KMS-11 (cell line): ENCODE results near the gene AMIGO3.

ENCODE experiments used
- H2AFZ ChIP-seq: fragments of 200-600 bp; sonication (generic); 2 replicates; pipeline ENCODE4 v1.6.1; 2016; ENCODE audit warnings: antibody characterized with exemption, mixed run types, low read depth
- H3K27ac ChIP-seq: fragments of 200-600 bp; sonication (generic); 2 replicates; pipeline ENCODE4 v1.6.1; 2016; ENCODE audit warnings: mild to moderate bottlenecking, mixed run types
- H3K27me3 ChIP-seq: fragments of 200-600 bp; sonication (generic); 2 replicates; pipeline ENCODE4 v1.6.1; 2017; ENCODE audit warnings: mild to moderate bottlenecking, low read depth, mixed run types, moderate library complexity; ENCODE audit not compliant: insufficient read depth
- H3K36me3 ChIP-seq: fragments of 200-600 bp; sonication (generic); 2 replicates; pipeline ENCODE4 v1.6.1; 2017; ENCODE audit warnings: mild to moderate bottlenecking, mixed run types; ENCODE audit not compliant: insufficient read depth
- H3K4me1 ChIP-seq: fragments of 200-600 bp; sonication (generic); 2 replicates; pipeline ENCODE4 v1.6.1; 2016; ENCODE audit warnings: mild to moderate bottlenecking, low read depth, mixed run types; ENCODE audit not compliant: poor library complexity, severe bottlenecking
- H3K4me2 ChIP-seq: fragments of 200-600 bp; sonication (generic); 2 replicates; pipeline ENCODE4 v1.7.0; 2016; ENCODE audit warnings: mild to moderate bottlenecking, mixed run types
- H3K4me3 ChIP-seq: fragments of 200-600 bp; sonication (generic); IDR thresholded peaks from 2 replicates; pipeline ENCODE4 v1.6.1; 2017; ENCODE audit warnings: low read depth, low read length, mixed read lengths; ENCODE audit not compliant: insufficient read depth
- H3K79me2 ChIP-seq: fragments of 200-600 bp; sonication (generic); 2 replicates; pipeline ENCODE4 v1.6.1; 2016; ENCODE audit warnings: low read depth, mixed run types; ENCODE audit not compliant: insufficient read depth
- H3K9ac ChIP-seq: fragments of 200-600 bp; sonication (generic); 2 replicates; pipeline ENCODE4 v1.6.1; 2016; ENCODE audit warnings: mild to moderate bottlenecking, mixed run types
- H4K20me1 ChIP-seq: fragments of 200-600 bp; sonication (generic); 2 replicates; pipeline ENCODE4 v1.6.1; 2016; ENCODE audit warnings: mild to moderate bottlenecking, mixed run types; ENCODE audit not compliant: insufficient read depth
- TF ChIP-seq, protein P1 (sequence below): fragments of 200-600 bp; sonication (generic); conservative IDR thresholded peaks from 2 replicates; pipeline ENCODE4 v1.6.1; 2017; ENCODE audit warnings: low read depth, mild to moderate bottlenecking, antibody characterized with exemption, low read length, moderate library complexity, mixed read lengths

The AMIGO3 gene

DNA sequence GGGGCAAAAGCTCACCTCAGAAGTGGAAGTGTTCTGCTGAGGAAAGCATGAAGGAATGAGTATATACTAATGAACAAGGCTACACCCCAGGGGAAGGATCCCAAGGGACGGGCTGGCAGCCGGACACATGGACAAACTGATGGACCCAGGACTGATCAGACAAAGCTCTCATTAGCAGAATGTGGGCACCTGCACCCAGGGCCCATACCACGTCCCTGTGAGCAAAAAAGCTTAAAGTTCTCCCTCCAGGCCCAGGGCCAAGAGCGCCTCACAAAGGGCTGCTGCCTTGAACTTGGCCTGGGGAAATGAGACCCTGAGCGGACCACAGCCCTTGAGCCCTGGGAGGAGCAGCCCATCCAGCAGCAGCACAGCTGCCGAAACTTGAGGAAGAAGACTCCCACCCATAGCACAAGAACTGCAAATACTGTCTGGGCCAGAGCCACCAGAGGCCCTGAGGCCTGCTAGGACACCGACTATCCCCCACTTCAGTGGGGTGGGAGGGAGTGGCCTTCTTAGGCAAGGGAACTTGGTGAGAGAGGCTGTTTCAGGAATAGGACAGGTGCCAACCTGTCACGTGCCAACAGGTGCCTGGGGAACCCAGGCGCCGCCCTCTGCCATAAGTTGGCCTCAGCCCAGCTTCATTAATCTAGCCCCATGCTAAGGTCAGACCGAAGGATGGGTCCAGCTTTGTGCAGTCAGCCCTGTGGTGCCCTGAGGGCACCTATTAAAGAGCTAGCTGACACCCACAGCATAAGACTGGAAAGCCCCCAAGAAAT is 6.6 kb upstream of the AMIGO3 start:
- H2AFZ ChIP-seq, result no peak overlapping the region
- H3K4me2 ChIP-seq, result no peak overlapping the region
- H3K27ac ChIP-seq, result peak overlapping the region; percentile 93; the same call in 1 of the 2 replicates
- H4K20me1 ChIP-seq, result no peaks in the 10 kb centered on the region
- H3K4me3 ChIP-seq, result no peak overlapping the region
- TF ChIP-seq, protein P1, sequence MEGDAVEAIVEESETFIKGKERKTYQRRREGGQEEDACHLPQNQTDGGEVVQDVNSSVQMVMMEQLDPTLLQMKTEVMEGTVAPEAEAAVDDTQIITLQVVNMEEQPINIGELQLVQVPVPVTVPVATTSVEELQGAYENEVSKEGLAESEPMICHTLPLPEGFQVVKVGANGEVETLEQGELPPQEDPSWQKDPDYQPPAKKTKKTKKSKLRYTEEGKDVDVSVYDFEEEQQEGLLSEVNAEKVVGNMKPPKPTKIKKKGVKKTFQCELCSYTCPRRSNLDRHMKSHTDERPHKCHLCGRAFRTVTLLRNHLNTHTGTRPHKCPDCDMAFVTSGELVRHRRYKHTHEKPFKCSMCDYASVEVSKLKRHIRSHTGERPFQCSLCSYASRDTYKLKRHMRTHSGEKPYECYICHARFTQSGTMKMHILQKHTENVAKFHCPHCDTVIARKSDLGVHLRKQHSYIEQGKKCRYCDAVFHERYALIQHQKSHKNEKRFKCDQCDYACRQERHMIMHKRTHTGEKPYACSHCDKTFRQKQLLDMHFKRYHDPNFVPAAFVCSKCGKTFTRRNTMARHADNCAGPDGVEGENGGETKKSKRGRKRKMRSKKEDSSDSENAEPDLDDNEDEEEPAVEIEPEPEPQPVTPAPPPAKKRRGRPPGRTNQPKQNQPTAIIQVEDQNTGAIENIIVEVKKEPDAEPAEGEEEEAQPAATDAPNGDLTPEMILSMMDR, result no peak
- peaks cover 14% of the 10 kb centered on the region for H3K4me1 ChIP-seq
- H3K27me3 ChIP-seq, result no peaks in the 10 kb centered on the region
- no peaks in the 10 kb centered on the region for H3K36me3 ChIP-seq
- no peak overlapping the region for H3K9ac ChIP-seq
- H3K79me2 ChIP-seq, result peaks cover 9% of the 10 kb centered on the region; the same call in 1 of the 2 replicates

GRCh38 chr3:49724586-49724985 is 5.1 kb upstream of the AMIGO3 start:
- peak overlapping the region; percentile 93 for H3K27ac ChIP-seq
- H3K36me3 ChIP-seq, result no peaks in the 10 kb centered on the region
- peak overlapping the region; percentile 91 for H3K9ac ChIP-seq
- peak overlapping the region; percentile 91 for H3K4me2 ChIP-seq
- no peaks in the 10 kb centered on the region for H4K20me1 ChIP-seq
- H2AFZ ChIP-seq, result 0 out of 2 replicates have a peak overlapping the region, but pooled peaks have one; percentile 41
- H3K4me3 ChIP-seq, result no peak overlapping the region
- no peaks in the 10 kb centered on the region for H3K27me3 ChIP-seq
- H3K4me1 ChIP-seq, result peaks cover 14% of the 10 kb centered on the region
- peaks cover 9% of the 10 kb centered on the region; the same call in 1 of the 2 replicates for H3K79me2 ChIP-seq
- TF ChIP-seq, protein P1, result no peak

- Histone ChIP-seq H3K4me3 (no peak within 1 kb of the TSS), H3K4me2 (peak within 1 kb of the TSS; percentile 91), H2AFZ (peak within 1 kb of the TSS; percentile 41; the same call in 1 of the 2 replicates), H3K27ac (peak within 1 kb of the TSS; percentile 93), H3K79me2 (peaks cover 9% of the 10 kb centered on the region; the same call in 1 of the 2 replicates), H4K20me1 (no peaks in the 10 kb centered on the region), H3K9ac (peak within 1 kb of the TSS; percentile 91), H3K36me3 (no peaks in the 10 kb centered on the region), H3K4me1 (peaks cover 14% of the 10 kb centered on the region), H3K27me3 (no peaks in the 10 kb centered on the region)
- TF ChIP-seq, protein P1, result no peak
These were observed 4.4 kb upstream of the AMIGO3 start, which contains the start of gene GMPPB for GRCh38 chr3:49723628-49724551. TSS of gene GMPPB (minus strand) at chr3:49723951. CDS start at chr3:49723726, 225 bp downstream.

DNA sequence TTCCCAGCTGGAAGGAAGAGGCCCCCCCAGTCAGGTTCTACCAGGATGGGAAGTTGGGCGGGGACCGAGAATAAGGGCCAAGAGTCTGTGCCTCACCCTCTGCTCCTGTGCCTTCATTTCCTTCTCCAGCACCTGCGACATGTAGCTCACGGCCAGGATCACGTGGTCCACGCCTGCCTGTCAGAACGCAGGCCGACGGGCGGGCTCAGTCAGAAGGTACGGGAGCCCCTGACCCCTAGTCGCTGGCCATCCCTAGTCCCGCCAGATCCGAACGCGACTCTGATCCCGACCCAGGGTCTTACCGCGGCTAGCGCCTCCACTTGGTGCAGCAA is 3.8 kb upstream of the AMIGO3 start:
- H2AFZ ChIP-seq, result 0 out of 2 replicates have a peak overlapping the region, but pooled peaks have one; percentile 18
- H3K4me2 ChIP-seq, result peak overlapping the region; percentile 60; the same call in 1 of the 2 replicates
- peaks cover 9% of the 10 kb centered on the region; the same call in 1 of the 2 replicates for H3K79me2 ChIP-seq
- H4K20me1 ChIP-seq, result no peaks in the 10 kb centered on the region
- no peaks in the 10 kb centered on the region for H3K36me3 ChIP-seq
- TF ChIP-seq, protein P1, result no peak
- H3K4me1 ChIP-seq, result peaks cover 14% of the 10 kb centered on the region
- peak overlapping the region; percentile 93 for H3K27ac ChIP-seq
- peak overlapping the region; percentile 91 for H3K9ac ChIP-seq
- H3K27me3 ChIP-seq, result no peaks in the 10 kb centered on the region
- H3K4me3 ChIP-seq, result no peak overlapping the region
